Measurements from ENCODE around the gene HAPLN3. TPM values are rescaled to one million over a fixed set of nuclear protein-coding genes. Genes with fewer than 3 reads are reported as not detected.

HAPLN3 gene
- polyA plus RNA-seq, 1 donor from 2014 or later = not detected

DNA sequence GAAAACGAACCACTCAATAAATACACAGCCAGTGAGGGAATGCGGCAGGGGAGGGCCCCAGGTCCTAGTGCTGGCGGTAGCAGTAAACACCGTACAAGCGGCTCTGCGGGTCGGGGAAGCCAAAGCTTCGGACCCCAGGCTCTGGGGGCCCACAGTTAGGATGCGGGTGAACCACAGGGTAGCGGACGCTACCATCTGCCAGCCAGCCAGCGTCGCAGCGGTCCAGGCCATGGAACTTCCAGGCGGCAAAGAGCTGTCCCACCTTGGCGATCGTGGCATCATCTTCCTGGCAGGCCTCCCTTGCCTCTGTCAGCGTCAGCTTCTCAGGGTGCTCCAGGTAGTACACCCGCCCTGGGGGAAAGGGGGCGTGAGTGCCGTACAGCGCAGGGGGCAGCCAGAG, 17.4 kb downstream of the HAPLN3 start:
- no peaks in the 10 kb centered on the region for H3K9me2 ChIP-seq (ENCODE audit: insufficient read depth, low read length)
- no peak overlapping the region for H3K4me2 ChIP-seq (ENCODE audit: low read length)
- no peaks in the 10 kb centered on the region for H3K36me3 ChIP-seq (ENCODE audit: insufficient read depth, low read length)
- H3F3A ChIP-seq (ENCODE audit: insufficient read depth, low read length, poor library complexity, severe bottlenecking) = no peaks in the 10 kb centered on the region
- H3K9me3 ChIP-seq (ENCODE audit: low read length) = no peaks in the 10 kb centered on the region
- H3K4me3 ChIP-seq (ENCODE audit: low read length) = no peak overlapping the region
- H3K27ac ChIP-seq (ENCODE audit: low read length) = no peak overlapping the region
- H3K79me2 ChIP-seq (replicated peaks; ENCODE audit: insufficient read depth, low read length) = no peaks in the 10 kb centered on the region
- H4K20me1 ChIP-seq (ENCODE audit: insufficient read depth) = no peaks in the 10 kb centered on the region
- TF ChIP-seq, protein P1, sequence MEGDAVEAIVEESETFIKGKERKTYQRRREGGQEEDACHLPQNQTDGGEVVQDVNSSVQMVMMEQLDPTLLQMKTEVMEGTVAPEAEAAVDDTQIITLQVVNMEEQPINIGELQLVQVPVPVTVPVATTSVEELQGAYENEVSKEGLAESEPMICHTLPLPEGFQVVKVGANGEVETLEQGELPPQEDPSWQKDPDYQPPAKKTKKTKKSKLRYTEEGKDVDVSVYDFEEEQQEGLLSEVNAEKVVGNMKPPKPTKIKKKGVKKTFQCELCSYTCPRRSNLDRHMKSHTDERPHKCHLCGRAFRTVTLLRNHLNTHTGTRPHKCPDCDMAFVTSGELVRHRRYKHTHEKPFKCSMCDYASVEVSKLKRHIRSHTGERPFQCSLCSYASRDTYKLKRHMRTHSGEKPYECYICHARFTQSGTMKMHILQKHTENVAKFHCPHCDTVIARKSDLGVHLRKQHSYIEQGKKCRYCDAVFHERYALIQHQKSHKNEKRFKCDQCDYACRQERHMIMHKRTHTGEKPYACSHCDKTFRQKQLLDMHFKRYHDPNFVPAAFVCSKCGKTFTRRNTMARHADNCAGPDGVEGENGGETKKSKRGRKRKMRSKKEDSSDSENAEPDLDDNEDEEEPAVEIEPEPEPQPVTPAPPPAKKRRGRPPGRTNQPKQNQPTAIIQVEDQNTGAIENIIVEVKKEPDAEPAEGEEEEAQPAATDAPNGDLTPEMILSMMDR (IDR thresholded peaks at IDR 0.05; ENCODE audit: poor library complexity, severe bottlenecking) = no peak
- no peaks in the 10 kb centered on the region for H3K27me3 ChIP-seq (ENCODE audit: insufficient read depth, low read depth, low read length)
- H3K9ac ChIP-seq (ENCODE audit: low read length) = no peak overlapping the region
- no peak overlapping the region for H2AFZ ChIP-seq (ENCODE audit: low read depth, low read length)

DNA sequence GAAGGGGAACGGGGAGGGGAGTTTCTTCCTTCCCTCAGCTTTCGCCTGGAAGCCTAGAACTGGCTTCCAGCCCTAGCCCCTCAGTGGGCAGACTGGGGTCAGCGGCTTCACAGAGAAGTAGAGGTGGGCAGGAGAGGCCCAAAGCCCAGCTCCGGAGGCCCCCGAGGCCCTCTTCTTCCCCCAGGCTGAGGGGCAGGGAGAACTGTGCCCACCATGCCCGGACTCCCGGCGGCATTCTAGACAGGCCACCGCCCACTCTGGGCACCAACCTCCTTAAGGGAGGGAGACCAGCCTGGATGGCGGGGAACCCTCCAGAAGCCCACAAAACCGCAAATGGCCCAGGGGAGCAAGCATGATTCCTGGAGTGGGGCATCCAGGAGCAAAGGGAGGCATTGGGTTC, 17.9 kb downstream of the HAPLN3 start:
- Histone ChIP-seq H3K4me2 (ENCODE audit: low read length) (no peak overlapping the region), H3F3A (ENCODE audit: insufficient read depth, low read length, poor library complexity, severe bottlenecking) (no peaks in the 10 kb centered on the region), H3K4me3 (ENCODE audit: low read length) (no peak overlapping the region), H3K79me2 (replicated peaks; ENCODE audit: insufficient read depth, low read length) (no peaks in the 10 kb centered on the region), H3K36me3 (ENCODE audit: insufficient read depth, low read length) (no peaks in the 10 kb centered on the region), H2AFZ (ENCODE audit: low read depth, low read length) (no peak overlapping the region), H3K9ac (ENCODE audit: low read length) (no peak overlapping the region), H4K20me1 (ENCODE audit: insufficient read depth) (no peaks in the 10 kb centered on the region), H3K9me2 (ENCODE audit: insufficient read depth, low read length) (no peaks in the 10 kb centered on the region), H3K9me3 (ENCODE audit: low read length) (no peaks in the 10 kb centered on the region), H3K27me3 (ENCODE audit: insufficient read depth, low read depth, low read length) (no peaks in the 10 kb centered on the region), H3K27ac (ENCODE audit: low read length) (no peak overlapping the region)
- TF ChIP-seq TAF1 (IDR thresholded peaks at IDR 0.05; ENCODE audit: low read depth) = no peak
- no peak for TF ChIP-seq SMC3 (conservative IDR thresholded peaks at IDR 0.05; ENCODE audit: poor library complexity)
- TF ChIP-seq, protein P1 (IDR thresholded peaks at IDR 0.05; ENCODE audit: poor library complexity, severe bottlenecking) = no peak
- TF ChIP-seq EZH2 (IDR thresholded peaks at IDR 0.05; ENCODE audit: borderline replicate concordance, insufficient read depth, low read length, poor library complexity, severe bottlenecking) = no peak
- no peak for TF ChIP-seq RAD21 (conservative IDR thresholded peaks at IDR 0.05)
- TF ChIP-seq, protein P2, sequence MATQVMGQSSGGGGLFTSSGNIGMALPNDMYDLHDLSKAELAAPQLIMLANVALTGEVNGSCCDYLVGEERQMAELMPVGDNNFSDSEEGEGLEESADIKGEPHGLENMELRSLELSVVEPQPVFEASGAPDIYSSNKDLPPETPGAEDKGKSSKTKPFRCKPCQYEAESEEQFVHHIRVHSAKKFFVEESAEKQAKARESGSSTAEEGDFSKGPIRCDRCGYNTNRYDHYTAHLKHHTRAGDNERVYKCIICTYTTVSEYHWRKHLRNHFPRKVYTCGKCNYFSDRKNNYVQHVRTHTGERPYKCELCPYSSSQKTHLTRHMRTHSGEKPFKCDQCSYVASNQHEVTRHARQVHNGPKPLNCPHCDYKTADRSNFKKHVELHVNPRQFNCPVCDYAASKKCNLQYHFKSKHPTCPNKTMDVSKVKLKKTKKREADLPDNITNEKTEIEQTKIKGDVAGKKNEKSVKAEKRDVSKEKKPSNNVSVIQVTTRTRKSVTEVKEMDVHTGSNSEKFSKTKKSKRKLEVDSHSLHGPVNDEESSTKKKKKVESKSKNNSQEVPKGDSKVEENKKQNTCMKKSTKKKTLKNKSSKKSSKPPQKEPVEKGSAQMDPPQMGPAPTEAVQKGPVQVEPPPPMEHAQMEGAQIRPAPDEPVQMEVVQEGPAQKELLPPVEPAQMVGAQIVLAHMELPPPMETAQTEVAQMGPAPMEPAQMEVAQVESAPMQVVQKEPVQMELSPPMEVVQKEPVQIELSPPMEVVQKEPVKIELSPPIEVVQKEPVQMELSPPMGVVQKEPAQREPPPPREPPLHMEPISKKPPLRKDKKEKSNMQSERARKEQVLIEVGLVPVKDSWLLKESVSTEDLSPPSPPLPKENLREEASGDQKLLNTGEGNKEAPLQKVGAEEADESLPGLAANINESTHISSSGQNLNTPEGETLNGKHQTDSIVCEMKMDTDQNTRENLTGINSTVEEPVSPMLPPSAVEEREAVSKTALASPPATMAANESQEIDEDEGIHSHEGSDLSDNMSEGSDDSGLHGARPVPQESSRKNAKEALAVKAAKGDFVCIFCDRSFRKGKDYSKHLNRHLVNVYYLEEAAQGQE (IDR thresholded peaks at IDR 0.05; ENCODE audit: borderline replicate concordance) = no peak
- no peak for TF ChIP-seq MXI1 (conservative IDR thresholded peaks at IDR 0.05; ENCODE audit: poor library complexity, severe bottlenecking)
- no peak for TF ChIP-seq EP300 (conservative IDR thresholded peaks at IDR 0.05; ENCODE audit: poor library complexity, severe bottlenecking)
- TF ChIP-seq POLR2AphosphoS5 (IDR thresholded peaks at IDR 0.05) = no peak

Measured in neural cell (in vitro differentiated cells).